Transverse colon (tissue), 3 donors: ENCODE results near the gene NPAT.

Experiments used
- CTCF ChIP-seq, 5 experiments: fragments of 200-600 bp in 3 of 5; fragments of 450-650 bp in 2 of 5; sonication (generic) in 3 of 5; IDR thresholded peaks; 1 replicate in 2 of 5; 2 replicates in 3 of 5; pipeline ENCODE4 v1.5.1; 2016 to 2017; ENCODE audit warnings: antibody characterized with exemption in 5 of 5, inconsistent platforms in 3 of 5, mild to moderate bottlenecking in 2 of 5, moderate library complexity in 1 of 5
- EP300 ChIP-seq: sonication (generic); formaldehyde crosslinking; IDR thresholded peaks from one replicate; pipeline ENCODE4 v1.6.1; 2017; ENCODE audit warnings: antibody characterized with exemption, low read depth
- POLR2A ChIP-seq: fragments of 450-650 bp; IDR thresholded peaks from one replicate; pipeline ENCODE4 v1.6.1; 2016; ENCODE audit warnings: antibody characterized with exemption, mild to moderate bottlenecking, moderate library complexity

GRCh38 chr11:108177570-108177969 lies 44.9 kb downstream of the NPAT start:
- TF ChIP-seq CTCF (IDR thresholded peaks at IDR 0.05) = no peak
- TF ChIP-seq POLR2A = no peak
- no peak for TF ChIP-seq EP300
